Astrocyte (in vitro differentiated cells and primary cell): ENCODE measurements around the gene ARRDC1. TPM values are rescaled to one million over a fixed set of nuclear protein-coding genes. Genes with fewer than 3 reads are reported as not detected.

ENCODE experiments used
- DNase-seq: peaks from one replicate; pipeline ENCODE4 v3.0.0-alpha.2; 2010; ENCODE audit warnings: low read depth
- FAIRE-seq: peaks from 2 replicates; lab custom pipeline; 2011; peaks lifted over from hg19 to GRCh38; lab: Jason Lieb, UNC
- H2AFZ ChIP-seq: 2 replicates; pipeline ENCODE4 v1.6.0; 2012; ENCODE audit warnings: low read depth, low read length, inconsistent platforms
- H3K27ac ChIP-seq: 2 replicates; pipeline ENCODE4 v1.5.1; 2011; ENCODE audit warnings: low read depth, low read length, inconsistent platforms
- H3K27me3 ChIP-seq: 2 replicates; pipeline ENCODE4 v1.6.0; 2011; ENCODE audit warnings: low read length, inconsistent platforms; ENCODE audit not compliant: insufficient read depth
- H3K36me3 ChIP-seq: 2 replicates; pipeline ENCODE4 v1.5.1; 2011; ENCODE audit warnings: low read length, inconsistent platforms; ENCODE audit not compliant: insufficient read depth
- H3K4me1 ChIP-seq: 2 replicates; pipeline ENCODE4 v1.5.1; 2011; ENCODE audit warnings: low read length, inconsistent platforms; ENCODE audit not compliant: insufficient read depth
- H3K4me2 ChIP-seq: 2 replicates; pipeline ENCODE4 v1.6.0; 2012; ENCODE audit warnings: low read length, inconsistent platforms
- H3K4me3 ChIP-seq: 2 replicates; pipeline ENCODE4 v1.5.1; 2011; ENCODE audit warnings: low read depth, mild to moderate bottlenecking, low read length, inconsistent platforms; ENCODE audit not compliant: insufficient read depth
- H3K79me2 ChIP-seq: 2 replicates; pipeline ENCODE4 v1.6.0; 2012; ENCODE audit warnings: mild to moderate bottlenecking, low read length, inconsistent platforms; ENCODE audit not compliant: insufficient read depth
- H3K9ac ChIP-seq: 2 replicates; pipeline ENCODE4 v1.6.0; 2012; ENCODE audit warnings: mild to moderate bottlenecking, low read length, inconsistent platforms
- H3K9me3 ChIP-seq: 2 replicates; pipeline ENCODE4 v1.5.1; 2012; ENCODE audit warnings: low read depth, mild to moderate bottlenecking, low read length, inconsistent platforms; ENCODE audit not compliant: insufficient read depth
- H4K20me1 ChIP-seq: 2 replicates; pipeline ENCODE4 v1.6.0; 2012; ENCODE audit warnings: low read length, inconsistent platforms; ENCODE audit not compliant: insufficient read depth
- H3K27ac Mint-ChIP-seq: one replicate; pipeline ENCODE4 v1.8.0; 2021; ENCODE audit warnings: mild to moderate bottlenecking, mixed read lengths; ENCODE audit not compliant: unreplicated experiment
- H3K27me3 Mint-ChIP-seq: one replicate; pipeline ENCODE4 v1.8.0; 2021; ENCODE audit warnings: low read depth, mixed read lengths; ENCODE audit not compliant: unreplicated experiment
- H3K36me3 Mint-ChIP-seq: one replicate; pipeline ENCODE4 v1.8.0; 2021; ENCODE audit warnings: low read depth, mixed read lengths; ENCODE audit not compliant: unreplicated experiment
- H3K4me1 Mint-ChIP-seq: one replicate; pipeline ENCODE4 v1.8.0; 2021; ENCODE audit warnings: low read depth, mixed read lengths; ENCODE audit not compliant: unreplicated experiment
- H3K4me3 Mint-ChIP-seq: one replicate; pipeline ENCODE4 v1.8.0; 2021; ENCODE audit warnings: mild to moderate bottlenecking, moderate library complexity, mixed read lengths; ENCODE audit not compliant: unreplicated experiment
- H3K9me3 Mint-ChIP-seq: one replicate; pipeline ENCODE4 v1.8.0; 2021; ENCODE audit warnings: mild to moderate bottlenecking, mixed read lengths; ENCODE audit not compliant: unreplicated experiment
- EZH2 ChIP-seq: IDR thresholded peaks from 2 replicates; pipeline ENCODE4 v1.6.1; 2012; ENCODE audit warnings: mild to moderate bottlenecking, low read length, inconsistent platforms; ENCODE audit not compliant: insufficient read depth
- total RNA-seq: library from RNA; stranded (reverse); gene quantifications from 2 replicates; pipeline ENCODE4 v1.2.1, GENCODE V29; 2021
- TF ChIP-seq, protein P1 (sequence below): IDR thresholded peaks from 2 replicates; pipeline ENCODE4 v1.5.1; 2011; ENCODE audit warnings: low read depth, mild to moderate bottlenecking, inconsistent platforms, low read length, moderate library complexity; ENCODE audit not compliant: insufficient read depth

Gene ARRDC1
- total RNA-seq, 1 donor from 2014 or later = 14.2 TPM

DNA sequence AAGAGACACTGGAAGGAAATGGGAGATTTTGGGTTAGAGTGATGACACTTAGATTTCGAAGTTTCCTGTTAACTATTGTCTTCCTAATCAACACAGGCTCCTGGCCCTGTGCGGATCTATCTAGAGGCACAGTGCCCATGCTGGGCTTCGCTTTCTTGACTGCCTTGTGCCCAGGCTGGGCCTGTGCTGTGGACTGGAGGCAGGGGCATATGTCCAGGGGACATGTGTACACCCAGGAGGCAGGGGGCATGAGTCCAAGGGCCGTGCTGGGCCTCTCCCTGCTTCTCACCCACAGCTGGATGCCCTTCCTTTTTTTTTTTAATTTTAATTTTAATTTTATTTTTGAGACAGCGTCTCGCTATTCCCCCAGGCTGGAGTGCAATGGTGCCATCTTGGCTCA is 50.9 kb downstream of the ARRDC1 start:
- Histone ChIP-seq H4K20me1 (peaks cover 74% of the 10 kb centered on the region), H3K4me2 (no peak overlapping the region), H3K79me2 (peaks cover 86% of the 10 kb centered on the region), H2AFZ (no peak overlapping the region), H3K27ac (no peak overlapping the region), H3K9ac (no peak overlapping the region), H3K36me3 (peaks cover 2% of the 10 kb centered on the region), H3K9me3 (no peaks in the 10 kb centered on the region), H3K4me1 (no peaks in the 10 kb centered on the region), H3K27me3 (no peaks in the 10 kb centered on the region), H3K4me3 (no peak overlapping the region)
- DNase-seq (no peak), FAIRE-seq (no peak)
- H3K27me3 Mint-ChIP-seq = no peaks in the 10 kb centered on the region
- no peak for TF ChIP-seq EZH2
- no peak overlapping the region for H3K27ac Mint-ChIP-seq
- H3K36me3 Mint-ChIP-seq = no peaks in the 10 kb centered on the region
- no peaks in the 10 kb centered on the region for H3K9me3 Mint-ChIP-seq
- no peak overlapping the region for H3K4me3 Mint-ChIP-seq
- H3K4me1 Mint-ChIP-seq = no peaks in the 10 kb centered on the region

DNA sequence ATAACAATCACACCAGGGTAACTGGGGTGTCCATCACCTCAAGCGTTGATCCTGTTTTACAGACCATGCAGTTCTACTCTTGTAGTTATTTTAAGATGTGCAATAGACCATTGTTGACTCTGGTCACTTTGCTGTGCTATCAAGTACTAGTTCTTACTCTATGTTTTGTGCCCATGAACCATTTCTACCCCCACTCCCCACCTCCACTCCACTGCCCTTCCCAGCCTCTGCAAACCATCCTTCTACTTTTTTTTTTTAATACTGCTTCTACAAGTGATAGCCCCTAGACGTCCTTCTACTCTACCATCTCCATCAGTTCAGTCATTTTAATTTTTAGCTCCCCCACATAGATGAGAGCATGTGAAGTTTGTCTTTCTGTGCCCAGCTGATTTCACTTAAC is 52.1 kb downstream of the ARRDC1 start:
- no peak for TF ChIP-seq EZH2
- TF ChIP-seq, protein P1, sequence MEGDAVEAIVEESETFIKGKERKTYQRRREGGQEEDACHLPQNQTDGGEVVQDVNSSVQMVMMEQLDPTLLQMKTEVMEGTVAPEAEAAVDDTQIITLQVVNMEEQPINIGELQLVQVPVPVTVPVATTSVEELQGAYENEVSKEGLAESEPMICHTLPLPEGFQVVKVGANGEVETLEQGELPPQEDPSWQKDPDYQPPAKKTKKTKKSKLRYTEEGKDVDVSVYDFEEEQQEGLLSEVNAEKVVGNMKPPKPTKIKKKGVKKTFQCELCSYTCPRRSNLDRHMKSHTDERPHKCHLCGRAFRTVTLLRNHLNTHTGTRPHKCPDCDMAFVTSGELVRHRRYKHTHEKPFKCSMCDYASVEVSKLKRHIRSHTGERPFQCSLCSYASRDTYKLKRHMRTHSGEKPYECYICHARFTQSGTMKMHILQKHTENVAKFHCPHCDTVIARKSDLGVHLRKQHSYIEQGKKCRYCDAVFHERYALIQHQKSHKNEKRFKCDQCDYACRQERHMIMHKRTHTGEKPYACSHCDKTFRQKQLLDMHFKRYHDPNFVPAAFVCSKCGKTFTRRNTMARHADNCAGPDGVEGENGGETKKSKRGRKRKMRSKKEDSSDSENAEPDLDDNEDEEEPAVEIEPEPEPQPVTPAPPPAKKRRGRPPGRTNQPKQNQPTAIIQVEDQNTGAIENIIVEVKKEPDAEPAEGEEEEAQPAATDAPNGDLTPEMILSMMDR = no peak

DNA sequence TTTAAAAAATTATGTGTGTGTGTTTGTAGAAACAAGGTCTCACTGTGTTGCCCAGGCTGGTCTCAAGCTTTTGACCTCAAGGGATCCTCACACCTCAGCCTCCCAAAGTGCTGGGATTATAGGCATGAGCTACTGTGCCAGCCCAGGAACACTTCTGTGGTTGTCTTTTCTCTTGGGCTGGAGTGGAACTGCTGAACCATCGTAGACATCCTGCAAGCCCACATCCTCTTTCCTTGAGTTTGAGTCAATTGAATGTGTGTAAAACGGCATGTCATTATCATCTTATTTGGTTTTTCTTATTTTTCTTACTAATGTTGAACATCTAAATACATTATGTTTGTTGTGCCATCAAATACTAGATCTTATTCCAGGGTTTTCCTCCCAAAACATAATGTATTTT is 53.3 kb downstream of the ARRDC1 start:
- no peak overlapping the region for H3K4me3 ChIP-seq
- no peak overlapping the region for H3K9ac ChIP-seq
- no peak overlapping the region for H3K27ac Mint-ChIP-seq
- peaks cover 85% of the 10 kb centered on the region for H3K79me2 ChIP-seq
- H3K27me3 ChIP-seq = no peaks in the 10 kb centered on the region
- no peak overlapping the region for H3K4me3 Mint-ChIP-seq
- H3K27ac ChIP-seq = no peak overlapping the region
- H3K4me1 Mint-ChIP-seq = no peaks in the 10 kb centered on the region
- H3K4me2 ChIP-seq = no peak overlapping the region
- no peaks in the 10 kb centered on the region for H3K4me1 ChIP-seq
- H3K36me3 ChIP-seq = peaks cover 2% of the 10 kb centered on the region
- no peaks in the 10 kb centered on the region for H3K9me3 ChIP-seq
- H4K20me1 ChIP-seq = peaks cover 75% of the 10 kb centered on the region
- TF ChIP-seq, protein P1 = no peak
- TF ChIP-seq EZH2 = no peak
- peaks cover 2% of the 10 kb centered on the region for H3K36me3 Mint-ChIP-seq
- DNase-seq = no peak
- H3K27me3 Mint-ChIP-seq = no peaks in the 10 kb centered on the region
- H3K9me3 Mint-ChIP-seq = no peaks in the 10 kb centered on the region
- no peak overlapping the region for H2AFZ ChIP-seq
- no peak for FAIRE-seq

More for the DNA sequence above, 52.1 kb downstream of the ARRDC1 start:
- H3K79me2 ChIP-seq = peaks cover 86% of the 10 kb centered on the region
- no peaks in the 10 kb centered on the region for H3K27me3 Mint-ChIP-seq
- no peak overlapping the region for H3K4me3 Mint-ChIP-seq
- no peak overlapping the region for H2AFZ ChIP-seq
- H3K27ac Mint-ChIP-seq = no peak overlapping the region
- no peaks in the 10 kb centered on the region for H3K4me1 Mint-ChIP-seq
- peaks cover 77% of the 10 kb centered on the region for H4K20me1 ChIP-seq
- no peak overlapping the region for H3K9ac ChIP-seq
- no peaks in the 10 kb centered on the region for H3K9me3 Mint-ChIP-seq
- H3K36me3 Mint-ChIP-seq = no peaks in the 10 kb centered on the region
- no peak overlapping the region for H3K27ac ChIP-seq
- peaks cover 2% of the 10 kb centered on the region for H3K36me3 ChIP-seq
- no peak overlapping the region for H3K4me3 ChIP-seq
- no peak overlapping the region for H3K4me2 ChIP-seq
- H3K4me1 ChIP-seq = no peaks in the 10 kb centered on the region
- FAIRE-seq (no peak), DNase-seq (no peak)
- no peaks in the 10 kb centered on the region for H3K27me3 ChIP-seq
- H3K9me3 ChIP-seq = no peaks in the 10 kb centered on the region
